ENCODE data around the gene GRIA4. TPM values are rescaled to one million over a fixed set of nuclear protein-coding genes. Genes with fewer than 3 reads are reported as not detected.
A peak's percentile ranks its signal among the peaks of the same experiment; 100 is the strongest.

The GRIA4 gene
- total RNA-seq, 1 donor from 2014 or later, result 0.05 TPM

DNA sequence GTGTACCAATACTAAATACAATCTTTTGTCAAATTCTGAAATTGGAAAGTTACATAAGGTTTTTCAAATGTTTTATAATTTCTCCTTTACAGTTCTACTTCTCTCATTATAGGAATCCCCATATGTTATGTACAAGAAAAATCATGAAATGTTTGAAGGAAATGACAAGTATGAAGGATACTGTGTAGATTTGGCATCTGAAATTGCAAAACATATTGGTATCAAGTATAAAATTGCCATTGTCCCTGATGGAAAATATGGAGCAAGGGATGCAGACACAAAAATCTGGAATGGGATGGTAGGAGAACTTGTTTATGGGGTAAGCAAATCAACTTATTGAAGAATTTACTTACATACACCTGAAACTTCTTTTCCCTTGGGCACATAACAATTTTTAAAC is 308.7 kb downstream of the GRIA4 start:
- no peak for DNase-seq (ENCODE audit: low read depth)

DNA sequence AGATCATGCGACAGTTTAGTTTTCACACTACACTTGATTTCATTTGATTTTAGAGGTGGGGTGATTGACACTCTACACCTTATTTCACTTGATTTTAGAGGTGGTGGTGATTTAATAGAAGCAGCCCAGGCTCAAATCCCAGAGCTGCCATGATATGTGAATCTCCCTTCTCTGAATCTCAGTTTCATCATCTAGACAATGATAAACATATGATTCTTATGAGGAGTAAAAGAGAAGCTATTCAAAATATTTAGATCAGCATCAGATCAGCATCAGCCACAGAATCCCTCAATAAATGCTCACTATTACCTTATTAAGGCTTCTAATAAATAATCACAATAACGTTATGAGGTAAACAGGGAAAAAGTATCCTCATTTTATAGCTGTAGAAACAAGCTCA is 313.4 kb downstream of the GRIA4 start:
- no peak for DNase-seq (ENCODE audit: low read depth)

DNA sequence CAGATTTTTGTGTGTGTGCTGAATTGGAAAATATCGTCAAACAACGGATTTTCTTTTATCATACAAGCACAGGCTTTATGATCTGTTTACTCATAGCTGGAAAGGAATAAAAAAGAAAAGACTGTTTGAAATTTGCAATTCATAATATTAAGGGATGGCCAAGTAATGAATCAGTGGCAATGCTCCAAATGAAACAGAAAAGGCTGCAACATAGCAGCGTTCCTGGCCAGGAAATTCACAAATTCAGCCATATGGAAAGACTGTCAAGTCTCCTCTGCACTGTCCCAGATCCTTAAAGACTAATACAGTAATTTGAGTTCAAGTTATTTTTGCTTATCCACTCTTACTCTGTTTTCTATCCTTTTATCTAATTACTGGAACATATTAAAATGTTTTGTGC is 313.9 kb downstream of the GRIA4 start:
- peak; percentile 8 for DNase-seq (ENCODE audit: low read depth)

DNA sequence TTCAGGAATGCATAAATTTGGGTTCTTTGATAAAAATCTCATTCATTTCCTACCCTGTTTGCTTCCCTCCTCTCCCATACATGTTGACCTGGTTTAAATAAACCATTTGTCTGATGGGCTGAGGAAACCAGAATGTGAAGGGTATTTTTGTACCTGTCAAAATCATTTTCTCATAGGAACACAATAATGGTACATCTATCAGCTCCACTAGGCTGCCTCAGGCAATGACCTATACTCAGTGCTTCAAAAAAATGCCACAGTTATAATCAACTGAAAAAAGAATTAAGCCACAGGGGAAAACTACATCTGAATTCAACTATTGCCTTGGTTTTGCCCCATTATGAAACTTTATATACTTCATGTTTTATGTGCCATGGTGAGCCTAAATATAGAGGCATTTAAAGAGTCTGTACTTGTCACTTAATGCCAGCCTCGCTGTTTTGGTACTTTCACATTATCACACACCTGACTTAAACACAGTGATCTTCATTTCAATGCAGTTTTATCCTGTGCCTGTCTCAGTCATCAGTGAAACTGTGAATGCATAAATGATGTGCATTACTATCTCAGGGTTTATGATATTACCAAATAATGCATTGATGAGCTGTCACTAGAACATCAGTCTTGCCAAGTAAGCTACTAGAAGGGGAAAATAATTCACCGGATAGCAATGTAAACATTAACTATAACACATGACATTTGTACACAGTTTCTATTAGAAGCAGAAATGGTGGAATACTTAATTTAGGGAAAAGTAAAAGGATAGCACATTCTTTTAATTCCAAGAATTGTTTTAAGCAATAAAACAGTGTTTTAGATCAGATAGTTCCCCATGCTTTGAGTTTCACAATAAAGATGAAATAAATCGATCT is 319.4 kb downstream of the GRIA4 start:
- peak; percentile 69 for DNase-seq (ENCODE audit: low read depth)

DNA sequence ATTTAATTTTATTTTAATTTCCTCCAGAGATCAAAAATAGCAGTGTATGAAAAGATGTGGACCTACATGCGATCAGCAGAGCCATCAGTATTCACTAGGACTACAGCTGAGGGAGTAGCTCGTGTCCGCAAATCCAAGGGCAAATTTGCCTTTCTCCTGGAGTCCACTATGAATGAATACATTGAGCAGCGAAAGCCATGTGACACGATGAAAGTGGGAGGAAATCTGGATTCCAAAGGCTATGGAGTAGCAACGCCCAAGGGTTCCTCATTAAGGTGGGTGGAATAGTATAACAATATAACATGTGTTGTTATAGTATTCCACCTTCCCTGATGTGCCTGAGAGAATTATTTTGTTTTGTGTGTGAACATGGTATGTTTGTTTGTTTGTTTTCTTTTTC is 323.8 kb downstream of the GRIA4 start:
- no peak for DNase-seq (ENCODE audit: low read depth)

DNA sequence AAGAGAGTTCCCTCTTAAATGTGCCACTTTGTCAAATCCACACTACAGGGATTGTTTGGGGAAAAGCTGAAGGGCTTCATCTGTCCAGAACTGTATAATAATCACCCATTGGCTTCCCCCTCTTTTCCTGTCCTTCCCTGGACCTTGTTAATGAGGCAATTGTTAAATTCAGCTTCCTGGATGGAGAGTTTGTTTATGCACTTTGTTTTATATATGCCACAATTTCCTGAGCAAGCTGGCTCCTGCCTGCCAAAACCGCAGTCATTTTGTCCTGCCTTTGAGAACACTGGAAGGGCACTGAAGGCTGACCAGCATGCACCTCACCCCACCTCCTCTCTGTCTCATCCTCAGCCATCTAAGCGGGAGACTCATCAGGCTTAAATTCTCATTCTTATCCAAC is 325.9 kb downstream of the GRIA4 start:
- DNase-seq (ENCODE audit: low read depth), result peak; percentile 95

DNA sequence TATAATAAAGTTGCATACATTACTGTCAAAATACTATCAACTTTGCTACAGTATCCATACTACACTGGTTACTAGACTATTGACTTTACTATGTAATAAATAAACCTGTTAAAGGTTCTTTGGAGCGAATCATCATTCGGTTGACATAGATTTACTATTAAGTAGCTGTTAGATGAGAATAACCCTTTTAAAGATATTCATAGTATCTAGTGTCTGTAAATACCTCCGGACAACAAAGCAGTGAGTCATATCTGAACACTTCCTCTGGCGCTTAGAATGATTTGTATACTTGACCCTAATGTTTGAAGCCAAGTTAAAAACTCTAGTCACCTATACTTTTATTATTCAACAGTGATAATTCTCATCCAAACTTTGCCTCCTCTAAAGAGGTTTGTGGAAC is 327.5 kb downstream of the GRIA4 start:
- DNase-seq (ENCODE audit: low read depth), result peak; percentile 96

DNA sequence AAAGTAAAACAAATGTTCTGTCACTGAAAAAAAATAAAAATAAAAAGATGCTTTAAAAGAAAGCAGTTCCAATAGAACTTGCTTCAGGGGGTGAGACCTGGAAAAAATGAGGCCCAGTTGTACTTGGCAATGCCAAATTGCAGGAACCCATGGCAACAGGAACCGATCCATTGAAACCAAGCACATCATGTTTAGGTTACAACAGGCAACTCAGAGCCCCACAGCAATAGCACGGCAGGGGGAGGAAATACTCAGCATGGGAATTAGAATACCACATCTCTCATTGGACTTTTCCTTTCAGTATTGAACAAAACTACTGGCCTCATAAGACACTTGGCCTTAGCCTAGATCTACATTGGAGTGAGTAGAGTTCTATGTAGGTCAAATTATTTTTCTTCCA is 327.9 kb downstream of the GRIA4 start:
- DNase-seq (ENCODE audit: low read depth), result peak; percentile 84

DNA sequence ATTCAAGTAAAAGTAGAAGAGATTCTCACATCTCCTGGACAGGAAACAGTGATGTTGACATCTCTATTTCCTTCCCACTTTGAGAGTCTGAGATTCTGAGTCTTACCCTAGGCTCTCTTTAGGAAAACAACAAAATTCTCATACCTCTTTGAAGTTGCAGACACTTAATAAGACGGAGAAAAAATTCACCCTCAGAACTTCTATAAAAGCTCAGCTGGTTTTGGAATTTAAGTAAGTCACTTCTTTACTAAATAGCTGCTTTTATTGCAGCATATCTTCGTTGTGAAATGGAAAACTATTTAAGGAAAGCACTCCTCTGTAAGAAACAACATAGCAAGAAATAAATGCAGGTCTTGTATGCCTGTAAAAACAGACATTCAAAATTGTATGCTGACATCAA is 333.0 kb downstream of the GRIA4 start:
- DNase-seq (ENCODE audit: low read depth), result no peak

DNA sequence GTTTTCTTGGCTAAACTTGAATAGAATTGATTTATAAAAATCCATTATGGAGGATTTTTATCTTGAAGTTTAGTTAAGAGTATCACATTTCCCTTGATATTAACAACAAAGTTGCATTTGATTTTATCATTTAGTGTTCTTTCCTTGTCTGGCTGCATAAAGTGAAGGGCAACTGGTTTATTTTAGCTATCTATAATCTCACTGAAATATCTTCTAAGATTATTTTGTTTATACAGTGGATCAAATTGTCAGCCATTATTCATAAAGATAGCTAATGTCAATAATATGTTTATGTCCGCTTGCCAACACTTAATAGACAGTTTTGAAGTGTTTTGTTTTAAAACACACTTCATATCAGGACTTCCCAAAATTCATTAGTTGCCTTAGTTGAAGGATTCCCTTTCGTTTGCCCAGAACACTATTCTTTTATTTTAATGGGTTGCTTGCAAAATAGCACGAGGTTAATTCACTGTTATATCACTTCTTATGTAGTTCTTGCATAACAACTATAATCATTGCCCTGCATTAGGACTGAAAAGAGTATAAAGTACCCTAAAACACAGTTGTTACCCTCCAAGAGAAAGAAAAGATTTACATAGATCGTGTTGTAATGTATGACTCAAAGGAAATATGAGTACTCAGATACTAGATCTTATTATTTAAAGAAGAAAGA is 339.2 kb downstream of the GRIA4 start:
- no peak for DNase-seq (ENCODE audit: low read depth)

DNA sequence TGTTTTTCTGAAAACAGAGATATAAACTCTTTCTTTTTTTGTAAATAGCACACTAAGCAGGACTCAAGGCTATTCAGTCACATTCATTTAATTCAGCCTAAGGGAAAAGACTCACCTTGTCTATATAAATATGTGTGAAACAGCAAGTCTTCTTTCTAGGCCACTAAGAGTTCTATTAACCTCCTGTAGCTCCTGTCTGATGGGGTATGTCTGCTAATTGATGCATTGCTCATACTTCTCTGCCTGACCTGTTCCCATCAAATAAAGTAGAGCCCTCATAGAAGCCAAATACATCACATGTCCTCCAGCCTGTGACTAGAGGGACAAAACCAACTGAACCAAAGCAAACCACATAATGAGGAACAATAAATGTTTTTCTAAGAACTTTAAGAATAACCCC is 344.0 kb downstream of the GRIA4 start:
- peak; percentile 66 for DNase-seq (ENCODE audit: low read depth)

DNA sequence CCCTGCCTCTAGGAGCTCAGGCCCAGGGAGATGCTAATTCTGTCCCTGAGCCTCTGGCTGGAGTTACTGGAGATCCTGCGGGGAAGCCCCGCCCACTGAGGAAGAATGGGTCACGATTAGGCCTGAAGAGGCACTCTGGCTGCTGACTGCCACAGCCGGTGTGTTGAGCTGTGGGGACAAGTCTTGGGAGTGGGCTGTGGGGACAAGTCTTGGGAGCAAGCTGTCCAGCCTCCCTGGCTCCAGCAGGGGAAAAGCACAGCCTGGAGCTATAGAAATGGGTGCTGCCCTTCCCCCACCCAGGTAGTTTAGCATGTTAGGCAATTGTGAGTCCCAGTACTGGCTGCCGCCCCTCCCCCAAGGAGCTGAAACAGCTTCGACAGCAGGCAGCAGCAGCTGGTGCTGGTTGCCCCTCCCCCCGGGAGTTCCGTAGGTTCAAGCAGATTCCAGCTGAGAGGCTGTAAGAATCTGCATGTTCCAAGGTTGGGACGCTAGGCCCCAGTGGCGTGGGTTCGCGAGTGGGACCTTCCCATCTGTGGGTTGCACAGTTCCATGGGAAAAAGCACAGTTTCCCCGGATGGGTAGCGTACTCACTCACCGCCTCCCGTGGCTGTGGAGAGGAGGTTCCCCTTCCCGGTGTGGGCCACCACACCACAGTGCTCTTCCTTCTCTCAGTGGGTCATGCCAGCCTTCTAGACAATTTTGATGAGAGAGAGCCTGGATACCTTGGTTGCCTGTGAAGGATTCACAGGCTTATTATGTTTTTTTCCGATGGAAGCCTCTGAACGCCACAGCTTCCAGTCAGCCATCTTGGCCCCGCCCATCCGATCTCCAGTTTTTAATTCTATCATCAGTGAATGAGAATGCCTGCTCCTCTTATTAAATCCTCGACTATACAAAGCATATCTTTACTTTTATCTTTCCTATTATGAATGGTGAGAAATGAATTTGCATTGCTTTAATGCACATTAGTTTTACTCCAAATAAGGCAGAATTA is 350.7 kb downstream of the GRIA4 start:
- no peak for DNase-seq (ENCODE audit: low read depth)

DNA sequence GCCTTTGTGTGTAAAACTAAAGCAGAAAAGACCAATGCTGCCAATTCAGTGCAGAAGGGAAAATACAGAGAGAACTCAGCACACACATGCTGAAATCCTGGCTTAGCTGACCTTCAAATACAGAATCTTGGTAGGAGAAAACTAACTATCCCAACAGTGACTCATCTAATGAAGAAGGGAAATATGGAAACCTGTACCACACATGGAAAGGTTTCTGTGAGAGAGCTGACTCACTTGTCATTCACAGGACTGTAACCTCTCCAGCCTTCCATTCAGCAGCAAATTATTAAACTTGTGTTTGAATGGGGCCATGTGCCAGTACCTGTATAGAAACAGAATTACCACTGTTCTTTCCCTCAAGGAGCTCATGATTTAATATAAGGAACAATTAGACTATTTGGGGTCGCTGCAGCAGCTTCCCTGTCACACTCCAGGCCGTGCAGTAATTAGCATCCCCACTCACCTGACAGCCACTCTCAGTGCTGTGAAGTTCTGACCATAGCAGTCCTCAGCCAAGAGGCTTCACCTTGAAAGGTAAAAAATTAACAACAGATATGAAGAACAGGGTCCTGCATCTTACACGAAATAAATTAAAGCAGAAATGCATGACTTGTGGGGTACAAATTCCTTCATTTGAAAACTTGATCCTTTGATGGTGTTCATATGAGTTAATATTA is 358.3 kb downstream of the GRIA4 start:
- DNase-seq (ENCODE audit: low read depth), result peak; percentile 94

DNA sequence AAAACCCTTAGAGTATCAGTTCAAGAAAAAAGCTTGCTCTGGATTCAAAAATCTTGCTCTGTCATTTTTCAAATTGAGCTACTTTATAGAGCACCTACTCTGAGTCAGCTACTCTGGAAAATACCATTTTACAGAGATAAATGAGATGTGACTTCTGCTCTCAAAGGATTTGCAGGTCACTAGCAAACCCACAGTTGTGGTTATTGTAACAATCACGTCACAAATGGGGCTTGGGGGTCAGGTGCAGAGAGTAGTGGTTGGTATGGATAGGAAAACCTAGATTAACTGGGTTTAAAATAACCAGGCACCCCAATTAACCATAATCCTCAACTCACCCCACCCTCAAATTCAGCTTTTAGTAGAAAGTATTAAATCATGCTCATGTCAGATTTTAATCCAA is 359.9 kb downstream of the GRIA4 start:
- DNase-seq (ENCODE audit: low read depth), result no peak

DNA sequence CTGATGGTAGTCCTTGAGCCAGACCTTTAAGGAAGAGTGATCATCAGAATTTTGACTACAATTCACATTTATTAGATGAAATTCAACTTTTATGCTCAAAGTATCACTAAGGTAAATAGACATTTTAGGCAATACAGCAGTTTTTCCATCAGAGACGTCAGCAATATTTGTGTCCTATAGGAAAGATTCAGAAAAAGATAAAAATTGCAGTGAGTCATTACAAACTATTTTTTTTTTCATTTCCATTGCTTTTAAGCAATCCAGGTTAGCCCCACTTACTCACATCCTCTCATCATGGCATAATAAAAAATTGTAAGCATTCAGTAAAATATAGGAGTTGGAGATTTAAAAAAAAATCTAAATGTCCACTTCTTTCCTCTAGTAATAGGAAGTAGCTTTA is 365.3 kb downstream of the GRIA4 start:
- DNase-seq (ENCODE audit: low read depth), result no peak

DNA sequence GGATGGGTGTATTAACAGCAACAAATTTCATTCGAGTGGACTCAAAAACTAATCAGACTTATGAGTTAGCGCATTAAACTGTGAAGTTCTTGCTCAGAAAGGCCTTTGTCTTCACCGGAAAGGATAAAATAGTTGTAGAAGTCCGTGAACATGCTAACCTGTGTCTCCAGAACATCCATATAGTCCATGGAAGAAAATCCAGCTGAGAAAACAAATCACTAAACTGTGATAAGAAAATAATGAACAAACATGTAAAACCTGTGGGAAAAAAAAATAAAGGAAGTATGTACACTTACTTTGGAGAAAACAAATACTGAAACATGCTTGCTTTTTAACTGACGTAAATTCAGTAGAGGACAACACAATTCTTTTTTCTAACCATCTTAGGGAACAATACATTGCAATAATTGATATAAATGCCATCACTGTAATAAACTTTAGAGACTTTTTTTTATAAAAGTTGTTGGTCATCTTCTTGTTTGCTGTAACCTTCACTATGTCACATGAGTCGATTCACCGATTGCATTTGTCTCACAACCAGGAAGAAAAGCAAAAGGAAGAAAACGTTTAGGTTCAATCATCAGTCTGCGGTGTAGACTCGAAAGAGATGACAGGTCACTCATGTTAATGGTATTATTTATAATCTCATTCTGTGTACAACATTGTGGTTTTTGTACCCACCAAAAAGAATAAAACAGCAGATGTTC is 370.3 kb downstream of the GRIA4 start:
- no peak for DNase-seq (ENCODE audit: low read depth)

DNA sequence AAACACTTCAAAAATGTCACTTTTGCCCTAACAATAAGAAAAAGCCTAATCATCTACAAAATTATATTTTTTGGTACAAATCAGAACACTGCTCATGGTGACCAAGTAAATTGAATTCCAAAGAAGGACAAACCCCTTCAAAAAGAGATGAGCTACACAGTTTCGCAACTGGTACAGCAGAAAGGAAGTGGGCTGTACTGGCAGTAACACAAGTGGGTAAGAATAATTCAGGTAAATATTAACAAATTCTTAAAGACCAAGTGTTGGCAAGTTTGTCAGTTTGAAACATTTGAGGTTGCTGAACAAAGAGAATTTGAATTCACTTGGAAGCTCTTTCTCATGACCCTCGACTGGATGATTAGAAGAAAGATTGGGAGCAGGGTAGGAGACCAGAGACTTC is 376.7 kb downstream of the GRIA4 start:
- peak; percentile 84 for DNase-seq (ENCODE audit: low read depth)

DNA sequence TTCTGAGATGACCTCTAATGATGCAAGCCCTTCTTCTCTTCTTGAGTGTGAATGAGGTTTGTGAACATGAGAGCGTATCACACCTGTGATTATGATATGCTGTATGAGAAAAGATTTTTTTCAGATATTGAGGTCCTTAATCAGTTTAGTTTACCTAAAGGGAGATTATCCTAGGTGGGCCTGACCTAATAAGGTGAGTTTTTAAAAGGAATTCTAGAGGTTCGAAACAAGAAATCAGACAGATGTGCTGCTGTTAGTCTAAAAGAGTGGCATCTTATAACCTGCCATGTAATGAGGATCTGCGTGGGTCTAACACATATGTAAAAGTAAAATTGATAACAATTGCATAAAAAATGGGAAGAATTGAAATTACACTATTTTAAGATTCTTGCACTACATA is 378.3 kb downstream of the GRIA4 start:
- no peak for DNase-seq (ENCODE audit: low read depth)

DNA sequence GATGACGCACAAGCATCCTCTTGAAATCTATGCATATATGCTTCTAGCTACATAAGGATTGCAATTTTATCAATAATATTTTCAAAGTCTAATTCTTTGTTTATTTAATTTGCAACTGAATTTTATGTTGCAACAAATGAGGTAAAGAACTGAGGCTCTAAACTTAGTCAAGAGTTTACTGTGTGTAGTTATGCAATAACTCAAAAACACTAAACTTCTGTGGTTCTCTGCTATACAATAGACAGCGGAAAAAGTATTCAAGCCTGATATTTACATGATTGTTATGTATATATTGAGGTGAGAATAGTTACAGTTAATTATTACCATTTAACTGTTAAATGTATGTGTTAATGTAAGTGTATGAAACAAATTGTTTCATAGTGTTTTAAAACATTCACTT is 379.3 kb downstream of the GRIA4 start:
- no peak for DNase-seq (ENCODE audit: low read depth)

DNA sequence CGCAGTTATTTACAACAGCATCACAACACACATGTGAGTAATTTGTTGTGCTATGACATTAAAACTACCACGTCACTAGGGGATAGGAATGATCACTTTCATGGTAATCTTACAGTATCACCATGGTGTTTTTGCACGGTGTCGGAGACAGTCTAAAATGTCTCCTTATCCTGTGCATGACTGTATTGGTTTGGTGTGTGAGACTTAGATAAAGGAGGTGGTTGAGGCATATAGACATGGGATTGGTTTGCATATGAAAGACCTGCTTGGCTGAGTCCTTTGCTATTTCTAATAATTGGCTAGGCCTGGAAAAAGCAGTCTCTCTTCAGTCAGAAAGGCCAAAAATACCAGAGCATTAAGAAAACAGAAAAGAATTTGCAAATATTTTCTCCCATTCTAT is 382.0 kb downstream of the GRIA4 start:
- no peak for DNase-seq (ENCODE audit: low read depth)
